Subcutaneous adipose tissue (tissue), 4 donors: ENCODE results near the gene DHDH. TPM values are rescaled to one million over a fixed set of nuclear protein-coding genes. Genes with fewer than 3 reads are reported as not detected.

ENCODE experiments used
- total RNA-seq, 4 donors: library from RNA; depleted of rRNA; stranded (reverse); fragments of >200 nt; gene quantifications; one replicate each; pipeline ENCODE4 v1.1.0, GENCODE V29; 2016
- TF ChIP-seq, protein P1 (sequence below): fragments of 450-650 bp; IDR thresholded peaks from one replicate; pipeline ENCODE4 v1.5.1; 2016; ENCODE audit warnings: low read depth, mild to moderate bottlenecking, control low read depth, antibody characterized with exemption, moderate library complexity

The DHDH gene
- total RNA-seq, 4 donors from 2014 or later = 1.1 TPM; not detected in 3

DNA sequence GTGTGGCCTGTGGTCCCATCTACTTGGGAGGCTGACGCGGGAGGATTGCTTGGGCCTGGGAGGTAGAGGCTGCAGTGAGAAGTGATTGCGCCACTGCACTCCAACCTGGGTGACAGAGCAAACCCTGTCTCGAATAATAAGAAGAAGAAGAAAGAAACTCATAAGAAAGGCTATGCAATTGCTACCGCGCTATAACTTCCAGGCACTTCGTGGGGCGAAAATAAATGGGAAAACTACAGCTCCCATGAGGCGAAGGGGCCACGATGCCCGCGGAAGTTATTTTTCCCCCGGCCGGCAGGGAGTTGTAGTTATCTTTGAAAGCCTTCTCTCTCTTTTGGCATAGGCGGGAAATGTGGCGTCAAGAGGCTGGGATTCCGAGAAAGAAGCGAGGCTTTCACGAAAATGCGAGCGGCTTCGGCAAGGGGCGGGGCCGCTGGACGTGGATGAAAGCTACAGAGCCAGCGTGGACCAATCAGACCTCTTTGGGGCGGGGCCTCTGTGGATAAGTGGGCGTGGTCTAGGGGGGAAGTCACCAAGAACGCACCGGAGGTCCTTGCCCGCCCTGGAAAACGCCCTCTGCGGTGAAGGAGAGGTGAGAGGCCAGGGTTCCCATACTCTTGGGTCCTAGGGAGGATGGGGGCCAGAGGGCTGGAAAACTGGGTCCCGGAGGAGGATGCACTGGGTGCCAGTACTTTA is 33.6 kb upstream of the DHDH start, which contains the start of gene NUCB1:
Gene NUCB1, plus strand, starts transcription at position 532 of the 696 bp plus-strand sequence. CDS start 485 bp downstream, outside the sequence.
- TF ChIP-seq, protein P1, sequence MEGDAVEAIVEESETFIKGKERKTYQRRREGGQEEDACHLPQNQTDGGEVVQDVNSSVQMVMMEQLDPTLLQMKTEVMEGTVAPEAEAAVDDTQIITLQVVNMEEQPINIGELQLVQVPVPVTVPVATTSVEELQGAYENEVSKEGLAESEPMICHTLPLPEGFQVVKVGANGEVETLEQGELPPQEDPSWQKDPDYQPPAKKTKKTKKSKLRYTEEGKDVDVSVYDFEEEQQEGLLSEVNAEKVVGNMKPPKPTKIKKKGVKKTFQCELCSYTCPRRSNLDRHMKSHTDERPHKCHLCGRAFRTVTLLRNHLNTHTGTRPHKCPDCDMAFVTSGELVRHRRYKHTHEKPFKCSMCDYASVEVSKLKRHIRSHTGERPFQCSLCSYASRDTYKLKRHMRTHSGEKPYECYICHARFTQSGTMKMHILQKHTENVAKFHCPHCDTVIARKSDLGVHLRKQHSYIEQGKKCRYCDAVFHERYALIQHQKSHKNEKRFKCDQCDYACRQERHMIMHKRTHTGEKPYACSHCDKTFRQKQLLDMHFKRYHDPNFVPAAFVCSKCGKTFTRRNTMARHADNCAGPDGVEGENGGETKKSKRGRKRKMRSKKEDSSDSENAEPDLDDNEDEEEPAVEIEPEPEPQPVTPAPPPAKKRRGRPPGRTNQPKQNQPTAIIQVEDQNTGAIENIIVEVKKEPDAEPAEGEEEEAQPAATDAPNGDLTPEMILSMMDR = no peak

DNA sequence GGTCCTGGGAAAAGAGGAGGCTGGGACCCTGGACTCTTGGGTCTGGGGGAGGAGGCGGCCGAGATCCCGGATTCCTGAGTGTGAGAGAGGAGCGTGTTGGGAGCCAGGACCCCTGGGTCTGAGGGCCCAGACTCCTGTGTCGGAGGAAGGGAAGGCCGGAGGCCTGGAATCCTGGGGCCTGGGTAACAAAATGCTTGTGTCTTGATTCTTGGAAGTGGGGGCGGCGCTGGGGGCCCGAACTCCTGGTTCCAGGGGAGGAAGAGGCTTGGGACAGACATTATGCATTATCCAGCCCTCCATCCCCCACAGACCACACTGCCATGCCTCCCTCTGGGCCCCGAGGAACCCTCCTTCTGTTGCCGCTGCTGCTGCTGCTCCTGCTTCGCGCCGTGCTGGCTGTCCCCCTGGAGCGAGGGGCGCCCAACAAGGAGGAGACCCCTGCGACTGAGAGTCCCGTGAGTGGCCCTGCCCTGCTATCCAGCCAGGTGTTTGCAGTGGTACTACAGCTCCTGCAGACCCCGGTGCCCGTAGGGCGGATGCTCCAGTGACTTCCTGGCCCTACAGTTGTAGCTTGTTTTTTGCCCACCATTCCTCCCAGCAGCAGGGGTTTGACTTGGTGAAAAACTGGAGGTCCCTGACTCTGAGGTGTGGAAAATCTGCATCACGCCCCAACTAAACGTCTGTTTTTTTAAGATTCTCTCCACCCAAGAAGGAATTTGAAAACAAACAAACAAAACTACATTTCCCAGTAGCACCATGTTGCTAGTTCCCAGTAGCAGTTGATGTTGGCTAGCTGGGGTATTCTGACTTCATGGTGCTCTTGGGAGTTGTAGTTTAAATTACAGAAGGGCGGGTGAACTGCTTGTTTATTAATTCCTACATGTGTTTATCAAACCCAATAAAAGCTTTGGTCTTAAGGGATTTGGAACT is 32.8 kb upstream of the DHDH start:
- TF ChIP-seq, protein P1 = no peak

DNA sequence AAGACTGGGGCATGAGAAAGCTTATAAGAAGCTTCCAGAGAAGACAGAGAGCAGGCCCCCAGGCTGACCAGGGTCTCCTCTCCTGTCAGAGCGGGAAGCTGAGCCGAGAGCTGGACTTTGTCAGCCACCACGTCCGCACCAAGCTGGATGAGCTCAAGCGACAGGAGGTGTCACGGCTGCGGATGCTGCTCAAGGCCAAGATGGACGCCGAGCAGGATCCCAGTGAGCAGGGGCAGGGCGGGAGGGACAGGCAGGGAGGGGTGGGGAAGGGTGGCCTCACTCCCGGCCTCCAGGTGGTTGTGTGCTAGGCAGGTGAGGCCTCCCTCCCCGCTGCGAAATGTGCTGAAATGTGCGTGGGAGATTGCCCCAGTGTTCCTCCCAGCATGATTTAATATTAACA is 27.8 kb upstream of the DHDH start:
- TF ChIP-seq, protein P1 = no peak

DNA sequence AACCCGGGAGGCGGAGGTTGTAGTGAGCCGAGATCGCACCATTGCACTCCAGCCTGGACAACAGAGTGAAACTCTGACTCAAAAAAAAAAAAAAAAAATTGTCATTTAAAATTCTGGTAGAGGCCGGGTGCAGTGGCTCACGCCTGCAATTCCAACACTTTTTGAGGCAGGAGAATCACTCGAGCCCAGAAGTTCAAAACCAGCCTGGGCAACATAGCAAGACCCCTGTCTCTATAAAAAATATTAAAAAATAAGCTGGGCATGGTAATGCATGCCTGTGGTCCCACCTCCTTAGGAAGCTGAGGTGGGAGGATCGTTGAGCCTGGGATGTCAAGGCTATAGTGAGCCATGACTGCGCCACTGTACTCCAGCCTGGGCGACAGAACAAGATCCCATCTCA is 27.2 kb upstream of the DHDH start:
- TF ChIP-seq, protein P1 = no peak

DNA sequence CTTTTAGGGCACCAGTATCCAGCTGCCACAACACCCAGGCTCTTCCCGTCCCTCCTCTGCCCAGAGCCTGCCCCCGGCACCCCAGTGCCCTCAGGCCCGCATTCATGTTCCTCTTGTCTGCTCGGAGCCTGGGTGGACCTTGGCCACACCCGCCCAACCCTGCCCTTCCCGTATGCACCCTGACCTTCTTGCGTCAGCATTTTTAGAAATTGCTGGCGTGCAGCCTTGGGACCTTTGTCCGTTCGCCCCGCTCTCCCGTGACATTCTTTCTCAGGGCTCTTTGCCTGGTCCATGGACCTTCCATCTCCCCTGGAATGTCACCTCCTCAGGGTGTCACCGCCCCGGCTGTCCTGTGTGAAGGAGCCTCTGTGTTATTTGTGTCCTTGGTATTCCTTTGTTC is 25.8 kb upstream of the DHDH start:
- TF ChIP-seq, protein P1 = no peak

DNA sequence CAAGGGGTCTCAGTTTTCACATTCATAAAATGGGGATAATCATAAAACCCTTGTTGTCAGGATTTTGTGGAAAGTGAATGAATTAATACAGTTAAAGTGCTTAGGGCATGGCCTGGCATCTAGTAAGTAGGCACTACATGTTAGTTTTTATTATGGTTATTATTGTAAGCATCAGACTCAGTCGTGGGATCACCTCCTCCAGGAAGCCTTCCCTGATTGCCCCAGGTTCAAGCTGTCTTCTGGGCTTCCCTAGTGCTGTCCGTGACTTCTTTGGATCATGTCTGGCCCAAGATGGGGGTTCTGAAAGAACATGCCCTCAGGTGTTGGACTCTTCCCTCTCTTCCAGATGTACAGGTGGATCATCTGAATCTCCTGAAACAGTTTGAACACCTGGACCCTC is 22.7 kb upstream of the DHDH start:
- TF ChIP-seq, protein P1 = no peak
